ENCODE measurements around the gene GHITM.
"Not testable (repeated sequence)": the region's sequence is repeated elsewhere in the genome, so short reads cannot be mapped to it uniquely, and the experiment has no call there.

The GHITM gene

GRCh38 chr10:84148006-84148597 lies 8.8 kb downstream of the GHITM start:
- peak; percentile 64 for DNase-seq

GRCh38 chr10:84149854-84150253 lies 10.5 kb downstream of the GHITM start:
- no peak for DNase-seq

- DNase-seq = no peak
Measured at GRCh38 chr10:84152769-84153168, 13.5 kb downstream of the GHITM start.

- peak; percentile 52 for DNase-seq
Measured at GRCh38 chr10:84155521-84155920, 16.2 kb downstream of the GHITM start.

- DNase-seq = no peak
Measured at GRCh38 chr10:84156009-84156408, 16.7 kb downstream of the GHITM start.

- peak; percentile 58 for DNase-seq
Measured at GRCh38 chr10:84156768-84157167, 17.5 kb downstream of the GHITM start.

- peak; percentile 11 for DNase-seq
Measured at GRCh38 chr10:84158061-84158460, 18.8 kb downstream of the GHITM start.

- DNase-seq = no peak
Measured at GRCh38 chr10:84158550-84158949, 19.2 kb downstream of the GHITM start.

GRCh38 chr10:84159076-84159685 lies 19.9 kb downstream of the GHITM start:
- DNase-seq = no peak

GRCh38 chr10:84160663-84161362 lies 21.5 kb downstream of the GHITM start:
- peak; percentile 28 for DNase-seq

GRCh38 chr10:84163996-84164395 lies 24.7 kb downstream of the GHITM start:
- no peak for DNase-seq

GRCh38 chr10:84164442-84164841 lies 25.1 kb downstream of the GHITM start:
- DNase-seq = no peak

- no peak for DNase-seq
Measured at GRCh38 chr10:84166620-84167288, 27.4 kb downstream of the GHITM start.

GRCh38 chr10:84167289-84167653 lies 28.0 kb downstream of the GHITM start:
- DNase-seq = not testable (repeated sequence)

- not testable (repeated sequence) for DNase-seq
Measured at GRCh38 chr10:84168382-84168781, 29.1 kb downstream of the GHITM start.

- DNase-seq = not testable (repeated sequence)
Measured at GRCh38 chr10:84171237-84171636, 31.9 kb downstream of the GHITM start.

- DNase-seq = not testable (repeated sequence)
Measured at GRCh38 chr10:84171700-84172466, 32.6 kb downstream of the GHITM start.

GRCh38 chr10:84172467-84173356 lies 33.4 kb downstream of the GHITM start:
- DNase-seq = no peak

GRCh38 chr10:84173501-84173929 lies 34.2 kb downstream of the GHITM start, which contains the start of gene GPR15LG:
Gene GPR15LG (plus strand): TSS chr10:84173801. CDS start chr10:84173852, 51 bp downstream.
- DNase-seq = no peak

- DNase-seq = no peak
Measured at GRCh38 chr10:84175436-84175835, 36.1 kb downstream of the GHITM start.

GRCh38 chr10:84176351-84176750 lies 37.0 kb downstream of the GHITM start:
- no peak for DNase-seq

Measured in DMS53 (cell line).